Activated CD4-positive, CD25-positive, alpha-beta regulatory T cell treated with anti-CD3 and anti-CD28 coated beads, Interleukin-2, amount 50 U/mL, for 16 hours (primary cell): ENCODE results near the gene TMEM135.

Experiments
- DNase-seq: peaks from one replicate; pipeline ENCODE4 v3.0.0-alpha.2; 2020; ENCODE audit warnings: low read depth, low spot score

TMEM135 gene

GRCh38 chr11:87352759-87353707, 315.3 kb downstream of the TMEM135 start:
- DNase-seq, result peak; percentile 61

GRCh38 chr11:87353771-87354345, 316.1 kb downstream of the TMEM135 start:
- DNase-seq, result no peak

- DNase-seq, result no peak
Observed at GRCh38 chr11:87355596-87355995, 317.9 kb downstream of the TMEM135 start.

- DNase-seq, result no peak
Observed at GRCh38 chr11:87356428-87356827, 318.7 kb downstream of the TMEM135 start.

- no peak for DNase-seq
Observed at GRCh38 chr11:87358461-87358860, 320.7 kb downstream of the TMEM135 start.

- DNase-seq, result no peak
Observed at GRCh38 chr11:87359401-87359800, 321.7 kb downstream of the TMEM135 start.

GRCh38 chr11:87361891-87362290, 324.2 kb downstream of the TMEM135 start:
- DNase-seq, result no peak

- no peak for DNase-seq
Observed at GRCh38 chr11:87366346-87366745, 328.6 kb downstream of the TMEM135 start.

GRCh38 chr11:87366763-87367405, 329.1 kb downstream of the TMEM135 start:
- no peak for DNase-seq

- DNase-seq, result no peak
Observed at GRCh38 chr11:87368151-87368550, 330.4 kb downstream of the TMEM135 start.

- no peak for DNase-seq
Observed at GRCh38 chr11:87368858-87369480, 331.2 kb downstream of the TMEM135 start.

GRCh38 chr11:87369888-87370287, 332.2 kb downstream of the TMEM135 start:
- DNase-seq, result no peak

- no peak for DNase-seq
Observed at GRCh38 chr11:87372065-87372464, 334.3 kb downstream of the TMEM135 start.
